ENCODE results near the gene CD160. TPM values are rescaled to one million over a fixed set of nuclear protein-coding genes. Genes with fewer than 3 reads are reported as not detected.

Gene CD160
- total and polyA plus RNA-seq, 2 of the 4 experiments (the other 2 are of a cell fraction) = not detected

DNA sequence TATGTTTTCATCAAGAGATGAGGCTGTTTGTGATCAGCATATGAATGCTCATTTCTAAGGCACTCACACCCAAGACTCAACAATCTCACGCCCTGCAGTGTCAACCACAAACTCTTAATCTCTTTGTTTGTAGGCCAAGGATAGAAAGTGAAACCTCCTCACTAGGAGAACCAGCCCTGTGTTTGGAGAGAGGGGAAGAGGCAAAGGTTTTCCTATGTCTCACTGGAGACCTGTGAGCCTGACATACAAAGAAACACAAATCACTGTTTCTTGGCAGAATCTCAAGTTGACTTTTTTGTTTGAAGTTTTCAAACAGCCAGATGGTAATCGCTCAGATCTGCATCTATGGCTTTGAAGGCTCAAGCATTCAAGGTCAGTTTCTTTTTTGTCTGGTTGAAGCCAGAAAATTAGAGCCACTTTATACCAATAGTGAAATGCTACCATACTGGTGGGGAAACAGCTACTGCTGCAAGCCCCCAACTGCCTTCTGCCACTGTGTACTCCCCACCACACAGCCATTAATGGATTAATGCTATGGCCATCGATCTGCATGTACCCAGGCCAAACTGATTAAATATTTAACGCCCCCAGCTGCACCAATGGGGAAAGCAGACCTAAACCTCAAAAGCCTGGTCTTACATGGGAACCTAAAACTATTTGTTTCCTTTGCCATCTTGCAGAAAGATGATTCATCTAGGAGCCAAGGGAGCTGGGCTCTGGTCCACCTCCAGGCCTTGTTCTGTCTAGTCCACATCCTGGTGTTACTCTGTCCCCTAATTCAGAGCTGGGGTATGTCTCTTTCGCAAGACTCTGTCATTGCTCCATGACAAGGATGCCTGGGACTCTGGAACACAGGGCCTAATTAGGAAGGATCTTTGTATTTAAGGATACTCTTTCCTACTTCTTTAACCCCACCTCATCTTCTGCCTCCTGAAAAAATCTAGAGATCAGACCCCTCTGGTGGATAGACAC is 28.4 kb upstream of the CD160 start:
- Histone ChIP-seq H3K4me3 (ENCODE audit: insufficient read depth, low read depth, low read length) (no peak overlapping the region), H3K79me1 (ENCODE audit: low read depth in 1 of 2, low read length in 2 of 2) (0 out of 4 replicates have a peak, but pooled peaks cover 0 to 3% of the 10 kb centered on the region in 2 experiments), H3K36me3 (ENCODE audit: control insufficient read depth, insufficient read depth, low read length) (no peaks in the 10 kb centered on the region), H4K91ac (ENCODE audit: insufficient read depth, low read depth, low read length) (no peak overlapping the region), H2AK9ac (replicated peaks; ENCODE audit: low read depth, low read length, poor library complexity) (no peak overlapping the region), H3K4ac (ENCODE audit: low read depth, low read length) (peak overlapping the region; percentile 75; the same call in 1 of the 2 replicates), H2AFZ (replicated peaks; ENCODE audit: low read length, poor library complexity) (peak overlapping the region; percentile 23), H2BK20ac (ENCODE audit: low read depth, low read length) (peak overlapping the region; percentile 5; the same call in 1 of the 2 replicates), H2BK5ac (ENCODE audit: low read depth, low read length, poor library complexity, severe bottlenecking) (peak overlapping the region; percentile 76), H3K14ac (replicated peaks; ENCODE audit: low read depth, low read length) (peak overlapping the region; percentile 89), H3K18ac (ENCODE audit: low read depth, low read length) (peak overlapping the region; percentile 40; the same call in 1 of the 2 replicates), H3K9me3 (ENCODE audit: control insufficient read depth, insufficient read depth, low read length) (no peaks in the 10 kb centered on the region), H4K8ac (ENCODE audit: low read depth in 2 of 2, low read length in 2 of 2) (peak overlapping the region in 1 of 2 experiments; percentile 45; a peak in 2 of 4 replicates), H3K4me2 (ENCODE audit: low read depth, low read length) (peak overlapping the region; percentile 74), H2BK15ac (ENCODE audit: low read depth, low read length) (no peak overlapping the region), H3K27me3 (ENCODE audit: control insufficient read depth, insufficient read depth, low read length) (no peaks in the 10 kb centered on the region), H3K23ac (ENCODE audit: low read depth, low read length) (peak overlapping the region; percentile 8), H3K9ac (ENCODE audit: low read depth, low read length) (peak overlapping the region; percentile 12; the same call in 1 of the 2 replicates), H3K56ac (ENCODE audit: extremely low read depth, insufficient read depth, low read length) (no peak overlapping the region), H2BK120ac (ENCODE audit: low read depth, low read length) (peak overlapping the region; percentile 28; the same call in 1 of the 2 replicates), H4K20me1 (ENCODE audit: insufficient read depth, low read length) (no peaks in the 10 kb centered on the region), H2AK5ac (ENCODE audit: low read depth, low read length) (no peak overlapping the region), H4K5ac (ENCODE audit: low read depth, low read length) (peak overlapping the region; percentile 18; the same call in 1 of the 2 replicates), H3K9me1 (ENCODE audit: insufficient read depth, low read length) (peaks cover 7% of the 10 kb centered on the region), H3K27ac (ENCODE audit: insufficient read depth, low read length) (peak overlapping the region; percentile 36; the same call in 1 of the 2 replicates), H3K4me1 (ENCODE audit: control insufficient read depth, insufficient read depth, low read length) (peaks cover 10% of the 10 kb centered on the region; the same call in 1 of the 2 replicates)
- TF ChIP-seq, protein P1, sequence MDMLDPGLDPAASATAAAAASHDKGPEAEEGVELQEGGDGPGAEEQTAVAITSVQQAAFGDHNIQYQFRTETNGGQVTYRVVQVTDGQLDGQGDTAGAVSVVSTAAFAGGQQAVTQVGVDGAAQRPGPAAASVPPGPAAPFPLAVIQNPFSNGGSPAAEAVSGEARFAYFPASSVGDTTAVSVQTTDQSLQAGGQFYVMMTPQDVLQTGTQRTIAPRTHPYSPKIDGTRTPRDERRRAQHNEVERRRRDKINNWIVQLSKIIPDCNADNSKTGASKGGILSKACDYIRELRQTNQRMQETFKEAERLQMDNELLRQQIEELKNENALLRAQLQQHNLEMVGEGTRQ (IDR thresholded peaks at IDR 0.05; ENCODE audit: low read depth, low read length) = no peak
- TF ChIP-seq BHLHE40 (IDR thresholded peaks at IDR 0.05; ENCODE audit: low read depth, low read length) (no peak), POLR2A (IDR thresholded peaks at IDR 0.05; ENCODE audit: low read depth, low read length) (no peak), CEBPB (IDR thresholded peaks at IDR 0.05; ENCODE audit: low read depth, low read length) (peak; percentile 97), RFX5 (IDR thresholded peaks at IDR 0.05; ENCODE audit: low read depth, low read length) (no peak), RAD21 (IDR thresholded peaks at IDR 0.05; ENCODE audit: low read length) (no peak), FOS (IDR thresholded peaks at IDR 0.05; ENCODE audit: low read depth, low read length) (peak; percentile 39; the same call in 1 of the 2 replicates), SMC3 (IDR thresholded peaks at IDR 0.05; ENCODE audit: low read depth, low read length) (no peak), MAZ (IDR thresholded peaks at IDR 0.05; ENCODE audit: borderline replicate concordance, low read depth, low read length) (0 out of 2 replicates have a peak, but pooled peaks have one; percentile 23), MXI1 (IDR thresholded peaks at IDR 0.05; ENCODE audit: borderline replicate concordance, low read depth, low read length) (no peak), NFE2L2 (IDR thresholded peaks at IDR 0.05; ENCODE audit: low read depth, low read length) (no peak), RCOR1 (IDR thresholded peaks at IDR 0.05; ENCODE audit: insufficient replicate concordance, low read length) (no peak), CHD1 (IDR thresholded peaks at IDR 0.05; ENCODE audit: low read depth, low read length) (no peak)
- TF ChIP-seq, protein P2, sequence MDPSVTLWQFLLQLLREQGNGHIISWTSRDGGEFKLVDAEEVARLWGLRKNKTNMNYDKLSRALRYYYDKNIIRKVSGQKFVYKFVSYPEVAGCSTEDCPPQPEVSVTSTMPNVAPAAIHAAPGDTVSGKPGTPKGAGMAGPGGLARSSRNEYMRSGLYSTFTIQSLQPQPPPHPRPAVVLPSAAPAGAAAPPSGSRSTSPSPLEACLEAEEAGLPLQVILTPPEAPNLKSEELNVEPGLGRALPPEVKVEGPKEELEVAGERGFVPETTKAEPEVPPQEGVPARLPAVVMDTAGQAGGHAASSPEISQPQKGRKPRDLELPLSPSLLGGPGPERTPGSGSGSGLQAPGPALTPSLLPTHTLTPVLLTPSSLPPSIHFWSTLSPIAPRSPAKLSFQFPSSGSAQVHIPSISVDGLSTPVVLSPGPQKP (IDR thresholded peaks at IDR 0.05; ENCODE audit: borderline replicate concordance, low read depth, low read length) = no peak
- intact Hi-C loops (cut with micrococcal nuclease) = no loop called here
- dilution Hi-C loops (cut with HindIII; ENCODE audit: low sequenced_read_pairs, unreplicated experiment) = no loop called here
- WGBS, 2 experiments (ENCODE audit: extremely low coverage in 2 of 2, insufficient read length in 1 of 2) = 100% methylated on average over 1 of the region's 5 CpGs; no CpG with 5 or more reads in 1 of the 2 experiments
- DNase-seq (peak; percentile 82), ATAC-seq (ENCODE audit: low read depth) (peak; percentile 80)
- in situ Hi-C loops (cut with MboI; ENCODE audit: low sequenced_read_pairs) = no loop called here
- CTCF ChIA-PET = no interaction called here
- POLR2A ChIA-PET (ENCODE audit: unreplicated experiment) = no interaction called here
- no TSS peak for BruUV-seq (replicated peaks)
